ENCODE data around the gene SMCO1.
"Not testable (repeated sequence)": the region's sequence is repeated elsewhere in the genome, so short reads cannot be mapped to it uniquely, and the experiment has no call there.

The SMCO1 gene, protein sequence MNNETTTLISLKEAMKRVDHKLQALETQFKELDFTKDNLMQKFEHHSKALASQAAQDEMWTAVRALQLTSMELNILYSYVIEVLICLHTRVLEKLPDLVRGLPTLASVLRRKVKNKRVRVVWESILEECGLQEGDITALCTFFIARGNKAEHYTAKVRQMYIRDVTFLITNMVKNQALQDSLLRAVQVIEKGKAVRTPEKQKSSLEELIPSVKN

GRCh38 chr3:196514913-196515621 lies at the start of gene SMCO1:
Gene SMCO1 (minus strand): TSS chr3:196515346. CDS start chr3:196515209, 137 bp downstream.
- DNase-seq (ENCODE audit: low spot score), result no peak

- no peak for DNase-seq (ENCODE audit: low spot score)
Measured at GRCh38 chr3:196563721-196564225, 48.6 kb upstream of the SMCO1 start.

DNA sequence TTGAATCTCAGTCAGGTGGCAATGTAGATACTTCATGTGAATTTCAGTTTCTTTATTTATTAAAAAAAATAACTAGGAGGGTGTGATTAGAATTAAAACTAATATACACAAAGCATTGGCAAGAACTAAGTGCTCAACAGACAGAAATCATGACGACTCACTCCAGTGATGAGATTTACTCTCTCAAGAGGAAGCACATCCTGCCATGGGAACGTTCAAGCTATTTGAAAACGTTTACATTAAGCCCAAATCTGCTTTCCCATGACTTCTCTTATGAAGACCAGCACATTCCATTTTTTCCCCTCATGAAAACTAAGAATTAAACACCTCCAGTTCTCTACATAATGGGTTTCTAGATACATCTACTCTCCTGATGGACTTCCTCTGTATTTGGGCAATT lies 44.7 kb upstream of the SMCO1 start:
- DNase-seq (ENCODE audit: low spot score), result no peak

- DNase-seq (ENCODE audit: low spot score), result no peak
Measured at GRCh38 chr3:196558476-196558875, 43.3 kb upstream of the SMCO1 start.

DNA sequence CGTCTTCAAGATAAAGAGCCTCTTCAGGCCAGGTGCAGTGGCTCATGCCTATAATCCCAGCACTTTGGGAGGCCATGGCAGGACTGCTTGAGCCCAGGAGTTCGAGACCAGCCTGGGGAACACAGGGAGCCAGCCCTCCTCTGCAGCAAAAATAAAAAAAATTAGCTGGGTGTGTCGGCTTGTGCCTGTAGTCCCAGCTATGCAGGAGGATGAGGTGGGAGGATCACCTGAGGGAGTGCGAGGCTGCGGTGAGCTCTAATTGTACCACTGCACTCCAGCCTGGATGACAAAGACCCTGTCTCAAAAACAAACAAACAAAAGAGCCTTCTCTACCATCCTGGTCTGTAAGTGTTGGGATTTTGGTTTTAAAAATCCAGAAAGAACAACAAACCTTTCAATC lies 42.1 kb upstream of the SMCO1 start:
- no peak for DNase-seq (ENCODE audit: low spot score)

DNA sequence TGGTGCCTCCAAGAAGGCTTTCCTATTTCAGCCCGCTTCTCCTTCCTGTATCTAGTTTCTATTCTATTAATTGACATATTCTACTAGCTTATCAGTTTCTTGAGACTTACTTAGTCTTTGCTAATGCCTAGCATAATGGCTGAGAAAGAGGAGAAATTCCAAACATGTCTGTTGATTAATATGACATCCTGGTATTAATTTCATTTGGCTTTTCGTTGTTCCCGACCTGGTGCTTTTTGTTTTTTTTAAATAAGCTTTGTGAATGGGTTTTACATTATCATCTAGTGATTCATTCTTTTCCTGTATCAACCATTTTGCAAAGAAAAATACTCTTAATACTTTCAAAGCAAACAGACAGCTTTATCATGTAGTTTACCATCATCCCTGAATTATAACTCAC lies 40.1 kb upstream of the SMCO1 start:
- DNase-seq (ENCODE audit: low spot score), result no peak

DNA sequence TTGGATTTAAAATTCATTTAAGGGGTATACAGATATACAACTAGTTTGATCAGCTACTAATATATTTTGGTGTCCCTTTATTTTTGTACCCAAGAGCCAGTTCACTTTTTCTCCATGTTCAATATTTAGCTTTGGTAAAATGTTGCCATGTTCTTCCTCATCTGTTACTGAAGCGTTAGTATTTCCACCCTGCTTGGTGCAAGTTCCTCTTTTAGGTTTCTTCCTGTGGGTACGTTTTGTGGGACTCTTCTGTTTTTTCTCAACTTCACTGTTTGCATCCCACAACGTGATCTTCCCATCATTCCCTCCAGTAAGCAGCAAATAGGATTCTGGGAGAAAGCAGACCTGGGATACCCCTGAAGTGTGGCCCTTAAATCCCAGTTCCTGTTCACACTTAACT lies 39.1 kb upstream of the SMCO1 start:
- no peak for DNase-seq (ENCODE audit: low spot score)

DNA sequence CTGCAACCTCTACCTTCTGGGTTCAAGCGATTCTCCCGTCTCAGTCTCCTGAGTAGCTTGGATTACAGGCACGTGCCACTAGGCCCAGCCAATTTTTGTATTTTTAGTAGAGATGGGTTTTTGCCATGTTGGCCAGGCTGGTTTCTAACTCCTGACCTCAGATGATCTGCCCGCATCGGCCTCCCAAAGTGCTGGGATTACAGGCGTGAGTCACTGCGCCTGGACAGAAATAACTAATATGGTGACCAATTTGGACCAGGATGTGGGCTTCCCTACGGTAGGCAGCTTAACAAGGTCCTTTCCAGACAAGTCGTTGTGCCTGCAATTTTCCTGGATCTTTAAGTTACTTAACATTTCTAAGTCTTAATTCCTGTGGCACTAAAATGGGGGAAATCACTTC lies 38.4 kb upstream of the SMCO1 start:
- no peak for DNase-seq (ENCODE audit: low spot score)

DNA sequence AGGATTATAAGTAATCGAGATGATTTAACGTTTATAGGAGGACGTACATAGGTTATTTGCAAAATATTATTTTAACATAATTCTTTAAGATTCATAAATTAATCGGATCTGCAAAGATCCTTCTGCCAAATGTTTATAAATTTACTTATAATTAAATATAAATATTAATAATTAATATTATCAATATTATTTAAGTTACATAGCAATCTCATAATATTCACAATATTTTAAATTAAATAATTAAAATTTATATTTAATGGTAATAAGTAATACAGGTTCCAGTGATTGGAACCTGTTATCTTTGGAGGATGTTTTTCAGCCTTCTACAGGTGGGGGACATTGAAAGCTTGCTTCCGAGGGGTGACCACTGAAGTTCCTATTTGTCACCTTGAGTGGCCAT lies 37.1 kb upstream of the SMCO1 start:
- no peak for DNase-seq (ENCODE audit: low spot score)

DNA sequence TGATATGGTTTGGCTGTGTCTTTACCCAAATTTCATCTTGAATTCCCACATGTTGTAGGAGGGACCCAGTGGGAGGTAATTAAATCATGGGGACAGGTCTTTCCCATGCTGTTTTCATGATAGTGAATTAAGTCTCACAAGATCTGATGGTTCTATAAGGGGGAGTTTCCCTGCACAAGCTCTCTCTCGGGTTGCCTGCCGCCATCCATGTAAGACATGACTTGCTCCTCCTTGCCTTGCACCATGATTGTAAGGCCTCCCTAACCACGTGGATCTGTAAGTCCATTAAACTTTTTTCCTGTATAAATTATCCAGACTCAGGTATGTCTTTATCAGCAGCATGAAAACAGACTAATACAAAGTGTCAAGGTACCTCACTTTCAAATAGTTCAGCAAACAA lies 35.0 kb upstream of the SMCO1 start:
- DNase-seq (ENCODE audit: low spot score), result not testable (repeated sequence)

DNA sequence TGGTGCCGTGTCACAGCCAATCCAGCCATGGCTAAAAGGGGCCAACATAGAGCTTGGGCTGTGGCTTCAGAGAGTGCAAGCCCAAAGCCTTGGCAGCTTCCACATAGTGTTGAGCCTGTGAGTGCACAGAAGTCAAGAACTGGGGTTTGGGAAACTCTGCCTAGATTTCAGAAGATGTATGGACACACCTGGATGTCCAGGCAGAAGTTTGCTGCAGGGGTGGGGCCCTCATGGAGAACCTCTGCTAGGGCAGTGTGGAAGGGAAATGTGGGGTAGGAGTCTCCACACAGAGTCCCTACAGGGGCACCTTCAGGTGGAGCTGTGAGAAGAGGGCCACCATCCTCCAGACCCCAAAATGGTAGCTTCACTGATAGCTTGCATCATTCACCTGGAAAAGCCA lies 34.2 kb upstream of the SMCO1 start:
- DNase-seq (ENCODE audit: low spot score), result not testable (repeated sequence)

DNA sequence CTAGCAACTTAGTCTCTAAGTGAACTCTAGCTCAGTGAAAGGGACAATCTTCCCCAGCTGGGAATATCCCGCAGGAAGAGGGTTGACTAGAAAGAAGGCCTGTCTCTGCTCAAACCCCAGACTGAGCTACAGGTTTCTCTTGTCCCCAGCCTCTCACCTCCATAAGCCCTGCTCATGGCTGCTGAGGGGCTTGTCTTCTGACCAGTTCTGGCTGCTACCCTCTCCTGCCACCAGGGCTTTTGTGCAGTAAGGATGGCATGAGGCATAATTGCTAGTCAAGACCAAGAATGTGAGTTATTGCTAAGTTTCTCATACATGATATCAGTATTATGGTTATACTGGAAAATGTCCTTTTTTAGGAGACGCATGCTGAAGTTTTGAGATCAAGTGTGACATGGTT lies 31.9 kb upstream of the SMCO1 start:
- no peak for DNase-seq (ENCODE audit: low spot score)

DNA sequence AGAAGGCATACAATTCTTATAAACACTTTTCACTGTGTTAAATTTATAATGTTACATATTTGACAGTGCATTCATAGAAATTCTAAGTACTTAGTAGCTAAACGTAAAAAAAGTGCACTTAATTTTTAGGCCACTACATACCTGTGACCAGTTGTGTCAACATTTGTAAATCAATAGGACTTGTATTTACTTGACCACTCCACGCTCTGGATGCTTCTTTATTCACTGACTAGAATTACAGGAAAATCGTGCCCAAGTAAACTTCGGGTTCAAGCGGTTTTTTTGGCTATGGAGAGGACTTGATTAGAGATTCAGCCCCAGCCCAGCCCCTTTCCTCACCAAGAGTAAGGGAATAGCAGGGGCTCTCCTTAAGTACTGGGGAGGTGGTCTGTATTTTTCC lies 31.4 kb upstream of the SMCO1 start:
- no peak for DNase-seq (ENCODE audit: low spot score)

DNA sequence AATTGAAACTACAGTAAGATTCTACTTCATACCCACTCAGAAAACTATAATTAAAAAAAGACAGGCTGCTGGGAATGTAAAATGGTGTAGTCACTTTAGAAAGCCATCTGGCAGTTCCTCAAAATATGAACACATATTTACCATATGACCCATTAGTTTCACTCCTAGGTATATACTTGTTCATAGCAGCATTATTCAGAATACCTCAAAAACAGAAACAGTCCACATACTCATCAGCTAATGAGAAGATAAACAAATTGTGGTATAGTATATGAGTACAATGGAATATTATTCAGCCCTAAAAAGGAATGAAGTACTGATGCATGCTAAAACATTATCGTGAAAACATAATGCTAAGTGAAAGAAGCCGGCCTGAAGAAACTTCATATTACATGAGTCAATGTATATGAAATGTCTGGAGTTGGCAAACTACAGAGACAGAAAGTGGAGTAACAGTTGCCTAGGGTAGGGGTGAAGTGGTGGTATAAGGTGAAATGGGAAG lies 29.4 kb upstream of the SMCO1 start:
- DNase-seq (ENCODE audit: low spot score), result no peak

DNA sequence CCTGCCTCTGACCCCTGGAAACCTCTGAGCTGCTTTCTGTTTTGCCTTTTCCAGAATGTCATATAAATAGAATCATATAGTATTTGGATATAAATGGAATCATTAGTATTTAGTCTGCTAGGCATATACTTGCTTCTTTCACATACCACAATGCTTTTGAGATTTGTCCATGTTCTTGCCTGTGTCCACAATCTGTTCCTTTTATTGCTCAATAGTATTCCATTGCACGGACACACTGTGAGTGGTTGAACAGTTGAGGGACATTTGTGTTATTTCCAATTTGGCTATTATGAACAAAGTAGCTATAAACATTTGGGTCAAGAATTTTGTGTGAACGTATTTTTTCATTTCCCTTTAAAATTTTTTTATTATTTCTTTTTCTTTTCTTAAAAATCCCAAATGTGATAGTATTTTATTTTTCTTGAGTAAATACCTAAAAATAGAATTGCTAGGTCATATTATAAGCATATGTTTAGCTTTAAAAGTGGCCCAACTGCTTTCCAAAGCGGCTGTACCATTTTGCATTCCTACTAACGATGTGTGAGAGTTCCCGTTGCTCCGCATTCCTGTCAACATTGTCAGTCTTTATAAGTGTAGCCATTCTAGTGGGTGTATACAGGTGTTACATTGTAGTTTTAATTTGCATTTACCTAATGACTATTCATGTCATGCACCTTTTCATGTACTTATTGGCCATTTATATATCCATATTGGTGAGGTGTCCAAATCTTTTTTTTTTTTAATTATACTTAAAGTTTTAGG lies 26.7 kb upstream of the SMCO1 start:
- DNase-seq (ENCODE audit: low spot score), result no peak

GRCh38 chr3:196537319-196537984 lies 22.3 kb upstream of the SMCO1 start:
- no peak for DNase-seq (ENCODE audit: low spot score)

GRCh38 chr3:196533260-196533681 lies 18.1 kb upstream of the SMCO1 start:
- DNase-seq (ENCODE audit: low spot score), result no peak

GRCh38 chr3:196531418-196531817 lies 16.3 kb upstream of the SMCO1 start:
- no peak for DNase-seq (ENCODE audit: low spot score)

DNA sequence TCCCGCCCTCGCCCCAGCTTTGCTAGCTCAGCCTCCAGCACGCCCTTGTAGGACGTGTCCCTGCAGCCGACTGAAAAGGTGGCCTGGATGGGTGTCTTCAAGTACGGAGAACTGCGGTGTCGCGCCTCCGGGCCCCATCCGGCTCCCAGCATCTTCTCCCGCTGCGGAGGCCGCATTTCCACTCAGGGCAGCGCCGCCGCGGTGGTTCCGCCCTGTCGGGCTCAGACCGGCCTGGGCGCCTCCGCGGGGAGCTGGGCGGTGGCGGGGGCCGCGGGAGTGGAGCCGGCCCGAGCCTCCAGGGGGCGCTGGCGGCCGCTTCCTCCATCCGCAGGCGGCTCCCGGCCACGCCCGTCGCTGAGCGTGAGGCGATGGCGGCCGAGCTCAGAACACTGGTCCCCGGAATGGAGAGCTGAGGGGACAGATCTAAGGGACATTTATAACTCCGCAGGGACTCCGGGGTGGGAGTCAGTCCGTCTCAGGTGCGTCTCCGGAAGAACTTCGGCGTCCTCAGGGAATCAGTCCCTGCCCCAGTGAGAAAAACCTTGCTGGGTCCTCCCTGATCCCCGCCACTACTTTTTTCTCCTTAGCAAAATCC lies 13.6 kb upstream of the SMCO1 start:
- DNase-seq (ENCODE audit: low spot score), result peak; percentile 86

GRCh38 chr3:196525141-196525540 lies 10.0 kb upstream of the SMCO1 start:
- DNase-seq (ENCODE audit: low spot score), result no peak

GRCh38 chr3:196524527-196524926 lies 9.4 kb upstream of the SMCO1 start:
- DNase-seq (ENCODE audit: low spot score), result no peak

DNA sequence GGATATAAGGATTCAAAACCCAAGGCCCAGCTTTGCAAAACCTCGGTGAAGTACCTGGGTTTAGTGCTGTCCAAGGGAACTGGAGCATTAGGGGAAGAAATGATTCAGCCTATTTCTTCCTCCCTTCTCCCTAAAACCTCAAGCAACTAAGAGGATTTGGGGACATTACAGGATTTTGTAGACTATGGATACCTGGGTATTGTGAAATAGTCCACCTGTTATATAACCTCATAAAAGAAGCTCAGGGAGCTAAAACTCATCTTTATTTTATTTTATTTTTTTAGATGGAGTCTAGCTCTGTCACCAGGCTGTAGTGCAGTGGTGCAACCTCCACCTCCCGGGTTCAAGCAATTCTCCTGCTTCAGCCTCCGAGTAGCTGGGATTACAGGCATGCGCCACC lies 8.7 kb upstream of the SMCO1 start:
- DNase-seq (ENCODE audit: low spot score), result no peak
